ENCODE data around the gene SLC27A6.

SLC27A6 gene

GRCh38 chr5:129079496-129079895 is 114.2 kb downstream of the SLC27A6 start:
- no peak overlapping the region for H3K4me3 ChIP-seq (ENCODE audit: low read depth, low read length)
- TF ChIP-seq CTCF (IDR thresholded peaks at IDR 0.05; ENCODE audit: low read depth, low read length), result no peak
- in situ Hi-C loops (cut with HindIII; ENCODE audit: low sequenced_read_pairs), result no loop called here
- DNase-seq (ENCODE audit: low read depth, low spot score), result peak; percentile 17

- no peak for DNase-seq (ENCODE audit: low read depth, low spot score)
- in situ Hi-C loops (cut with HindIII; ENCODE audit: low sequenced_read_pairs), result no loop called here
- no peak overlapping the region for H3K4me3 ChIP-seq (ENCODE audit: low read depth, low read length)
- TF ChIP-seq CTCF (IDR thresholded peaks at IDR 0.05; ENCODE audit: low read depth, low read length), result no peak
Observed at GRCh38 chr5:129080766-129081165, 115.5 kb downstream of the SLC27A6 start.

DNA sequence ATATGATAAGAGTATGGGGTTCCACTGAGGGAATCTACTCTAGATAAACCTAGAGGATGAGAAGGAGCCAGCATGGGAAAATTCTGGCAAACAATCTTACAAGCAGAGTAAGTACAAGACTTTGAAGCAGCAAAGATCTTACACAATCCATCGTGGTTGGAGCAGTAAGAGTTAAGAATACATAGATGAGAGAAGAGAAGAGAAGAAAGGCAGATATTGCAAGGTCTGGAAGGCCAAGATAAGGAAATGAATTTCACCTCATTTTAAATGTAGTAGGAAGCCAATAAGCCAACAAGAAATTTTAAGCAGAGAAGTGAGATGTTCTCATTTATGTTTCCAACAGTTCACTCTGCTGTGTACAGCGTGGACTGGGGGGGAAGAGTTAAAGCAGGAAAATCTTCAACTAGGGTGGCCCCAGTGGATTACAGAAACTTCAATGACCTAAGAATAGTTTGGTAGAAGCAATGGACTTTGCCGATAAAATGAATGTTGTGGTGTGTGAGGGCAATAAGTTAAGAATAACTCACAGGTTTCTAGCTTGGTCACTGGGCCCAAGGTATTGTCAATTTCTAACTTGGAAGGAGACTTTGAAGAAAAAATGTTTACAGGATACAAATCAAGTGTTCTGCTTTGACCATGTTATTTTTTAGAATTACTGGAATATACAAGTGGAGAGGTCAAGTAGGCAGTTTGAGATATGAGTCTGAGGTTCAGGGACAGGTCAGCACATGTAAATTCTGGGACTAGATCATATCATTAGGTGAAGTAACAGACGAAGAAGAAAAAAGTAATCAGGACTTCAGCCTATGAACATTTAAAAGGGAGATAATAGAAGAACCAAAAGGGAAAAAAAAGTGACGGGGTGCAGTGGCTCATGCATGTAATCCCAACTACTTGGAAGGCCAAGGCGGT is 117.2 kb downstream of the SLC27A6 start:
- DNase-seq (ENCODE audit: low read depth, low spot score), result no peak
- in situ Hi-C loops (cut with HindIII; ENCODE audit: low sequenced_read_pairs), result no loop called here
- no peak overlapping the region for H3K4me3 ChIP-seq (ENCODE audit: low read depth, low read length)
- no peak for TF ChIP-seq CTCF (IDR thresholded peaks at IDR 0.05; ENCODE audit: low read depth, low read length)
